AG08396 (cell line): Measurements from ENCODE around the gene LSS.

ENCODE experiments used
- DNase-seq: peaks from one replicate; pipeline ENCODE4 v3.0.0; 2012; ENCODE audit warnings: low spot score, mixed read lengths

Gene LSS

DNA sequence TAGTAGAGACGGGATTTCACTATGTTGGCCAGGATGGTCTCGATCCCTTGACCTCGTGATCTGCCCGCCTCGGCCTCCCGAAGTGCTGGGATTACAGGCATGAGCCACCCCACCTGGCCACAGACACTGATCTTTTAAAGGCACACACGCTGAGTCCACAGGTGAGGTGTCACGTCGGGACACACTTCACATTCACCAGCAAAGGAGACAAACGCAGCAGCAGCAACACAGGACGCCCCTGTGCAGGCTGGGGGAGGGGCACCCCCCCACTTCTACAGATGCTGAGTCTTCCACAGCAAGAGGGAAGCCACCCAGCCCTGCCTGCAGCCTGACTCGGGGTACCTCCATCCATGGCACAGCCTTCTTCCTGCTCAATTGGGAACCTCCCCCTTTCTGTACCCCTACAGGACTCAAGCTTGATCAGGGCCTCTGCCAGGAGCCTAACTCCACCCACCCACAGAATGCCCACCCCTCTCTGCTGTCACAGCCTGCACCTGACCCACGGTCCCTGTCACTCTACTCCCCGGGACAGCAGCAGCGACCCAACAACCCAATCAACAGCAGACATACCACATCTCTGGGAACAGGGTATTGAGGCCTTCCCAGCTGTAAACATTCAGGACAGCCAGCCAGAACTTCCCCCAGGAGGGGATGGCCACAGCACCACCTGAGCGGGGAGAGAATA is 9.5 kb downstream of the LSS start:
- no peak for DNase-seq

DNA sequence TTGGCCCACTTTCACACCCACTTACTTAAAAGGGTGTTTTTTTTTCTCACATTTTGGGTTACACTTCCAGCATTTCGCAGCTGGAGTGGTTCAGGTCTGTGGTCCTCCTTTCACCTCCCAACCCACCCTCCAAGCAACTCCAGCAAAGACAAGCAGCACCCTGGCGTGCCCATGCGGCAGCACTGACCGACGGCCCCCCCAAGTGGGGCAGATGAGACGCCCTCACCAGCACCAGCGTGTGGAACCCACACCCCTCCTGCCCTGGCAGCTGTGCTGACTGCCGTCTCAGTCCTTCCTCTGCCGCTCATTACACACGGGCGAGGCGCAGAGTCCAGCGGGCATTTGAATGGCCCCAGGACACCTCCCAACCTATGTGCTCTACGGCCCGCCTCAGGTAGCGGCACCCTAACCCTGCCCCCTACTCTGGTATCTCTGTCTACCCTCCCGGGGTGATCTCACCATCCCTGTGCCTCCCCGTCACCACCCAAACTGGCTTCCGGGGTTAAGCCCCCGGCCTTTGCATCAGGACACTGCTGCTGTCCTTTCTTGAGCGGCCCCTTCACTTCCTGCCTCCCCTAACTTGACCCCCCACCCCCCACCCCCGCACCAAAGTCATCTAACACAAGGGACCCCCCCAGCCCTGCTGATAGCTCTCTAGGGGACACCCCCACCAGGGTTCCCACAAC is 10.9 kb downstream of the LSS start:
- no peak for DNase-seq

DNA sequence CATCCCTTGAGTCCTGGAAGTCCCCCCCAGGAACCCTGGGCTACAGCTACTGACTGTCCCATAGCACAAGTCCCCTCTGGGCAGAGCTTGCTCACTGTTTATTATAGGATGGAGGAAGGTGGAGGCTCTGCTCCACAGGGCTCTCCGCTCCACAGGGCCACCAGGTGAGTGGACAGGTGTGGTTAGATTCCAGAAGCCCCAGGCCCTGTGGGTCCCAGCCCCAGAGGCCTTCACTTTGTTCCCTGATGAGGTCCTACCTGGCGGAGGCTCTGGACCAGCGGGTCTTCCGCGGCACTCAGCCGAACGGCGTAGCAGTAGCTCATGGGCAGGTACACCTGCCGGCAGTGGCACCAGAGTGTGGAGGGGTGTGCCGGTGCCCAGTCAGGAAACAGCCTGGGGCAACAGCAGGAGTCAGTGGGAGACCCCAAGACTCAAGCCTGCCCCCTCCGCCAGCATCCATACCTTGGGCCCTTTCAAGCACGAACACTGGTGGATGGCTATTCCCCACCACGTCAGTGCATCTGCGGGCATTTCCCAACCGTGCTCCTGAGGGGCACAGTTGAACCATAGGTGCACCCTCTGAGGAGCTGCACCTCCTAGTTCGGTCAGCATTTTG is 12.3 kb downstream of the LSS start:
- no peak for DNase-seq

DNA sequence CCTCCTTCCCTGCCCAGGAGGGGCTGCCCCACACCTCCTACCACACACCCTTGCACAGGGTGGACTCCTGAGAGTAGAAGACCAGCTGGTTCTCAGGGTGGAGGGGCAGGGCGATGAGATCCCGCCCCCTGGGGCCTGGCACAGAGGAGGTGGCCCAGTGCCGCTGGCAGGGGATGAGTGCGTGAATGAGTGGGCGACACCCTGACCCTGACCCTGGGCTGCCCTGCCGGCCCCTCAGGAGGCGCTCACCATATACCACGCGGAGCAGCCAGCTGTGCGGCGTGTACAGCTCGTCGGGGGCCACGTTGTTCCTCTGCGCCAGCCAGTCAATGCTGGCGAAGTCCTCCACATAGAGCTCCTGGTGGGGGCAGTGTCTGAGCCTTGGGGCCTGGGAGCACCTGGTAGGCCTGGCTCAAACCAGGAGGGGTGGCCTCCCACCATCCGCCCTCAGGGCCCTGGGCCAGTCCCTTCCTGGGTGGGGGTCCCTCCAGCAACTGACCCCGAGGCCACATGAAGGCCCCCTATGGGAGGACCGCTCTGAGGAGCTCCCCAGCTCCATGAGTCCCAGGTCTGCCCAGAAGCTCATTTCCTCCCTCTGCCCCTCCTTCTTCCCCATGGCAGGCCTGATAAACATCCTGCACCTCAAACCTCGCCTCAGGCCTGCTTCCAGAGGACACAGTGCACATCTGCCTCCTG is 13.0 kb downstream of the LSS start:
- no peak for DNase-seq

DNA sequence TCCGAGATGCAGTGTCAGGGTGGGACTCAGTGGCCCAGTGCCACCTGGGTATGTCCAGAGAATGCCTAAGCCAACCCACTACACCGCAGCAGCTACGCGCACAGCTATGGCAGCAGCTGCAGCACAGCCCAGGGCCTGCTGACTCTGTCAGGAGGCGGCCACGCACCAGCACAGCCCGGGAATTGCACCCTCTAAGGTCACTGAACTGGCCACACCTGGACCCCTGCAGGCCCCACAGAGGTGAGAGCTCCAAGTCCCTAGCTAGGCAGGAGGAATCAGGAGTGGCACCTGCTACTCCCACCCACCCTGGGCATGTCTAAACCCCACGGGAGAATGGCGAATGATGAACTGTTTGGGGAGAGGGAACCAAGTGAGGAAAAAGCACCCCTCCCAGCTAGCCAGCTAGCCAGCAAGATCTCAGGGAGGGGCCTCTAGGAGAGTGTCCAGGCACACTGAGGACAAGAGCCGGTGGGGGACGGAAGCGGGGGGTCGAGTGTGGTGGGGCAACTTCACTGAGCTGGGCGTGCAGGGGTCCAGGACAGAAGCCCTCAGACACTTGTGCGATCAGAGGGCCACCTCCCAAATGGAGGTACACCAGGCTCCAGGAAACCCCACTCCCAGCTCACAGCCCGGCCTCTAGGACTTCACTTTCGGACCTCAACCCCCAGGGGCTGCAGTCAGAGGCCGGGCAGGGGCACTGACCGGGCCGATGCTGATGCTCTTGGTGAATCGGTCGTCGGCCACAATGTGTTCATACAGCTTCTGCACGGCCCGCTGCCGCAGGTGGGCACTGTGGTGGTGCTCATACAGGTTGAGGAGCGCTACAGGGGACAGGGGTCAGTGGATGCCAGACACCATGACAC is 13.9 kb downstream of the LSS start:
- no peak for DNase-seq

DNA sequence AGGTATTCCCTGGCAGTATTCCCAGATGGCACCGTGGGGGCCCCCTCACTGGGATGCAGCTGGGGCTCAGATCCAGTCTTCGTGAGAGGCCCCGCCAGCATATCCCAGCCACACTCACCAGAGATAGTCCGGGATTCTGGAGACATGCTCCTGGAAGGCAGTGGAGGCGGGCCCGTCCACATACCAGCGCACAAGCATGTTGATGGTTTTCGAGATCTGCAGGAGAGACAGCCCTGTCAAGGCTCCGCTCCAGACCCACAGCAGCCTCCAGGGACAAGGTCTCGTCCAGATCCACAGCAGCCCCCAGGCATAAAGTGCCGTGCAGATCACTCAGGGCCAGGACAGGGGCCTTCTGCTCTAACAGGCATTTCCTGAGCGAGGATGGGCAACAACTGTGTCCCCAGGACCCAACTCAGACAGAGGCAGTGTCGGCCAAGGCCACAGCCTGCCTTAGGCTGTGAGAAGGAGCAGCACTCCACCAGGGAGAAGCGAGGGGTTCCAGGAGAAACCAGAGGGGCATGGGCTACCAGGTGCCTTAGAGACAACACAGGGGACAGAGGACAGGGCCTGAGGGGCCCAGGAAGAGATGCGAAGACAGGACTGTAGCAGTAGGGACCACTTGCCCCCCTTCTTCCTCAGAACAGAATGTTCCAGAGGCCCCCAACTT is 14.8 kb downstream of the LSS start:
- DNase-seq: no peak

DNA sequence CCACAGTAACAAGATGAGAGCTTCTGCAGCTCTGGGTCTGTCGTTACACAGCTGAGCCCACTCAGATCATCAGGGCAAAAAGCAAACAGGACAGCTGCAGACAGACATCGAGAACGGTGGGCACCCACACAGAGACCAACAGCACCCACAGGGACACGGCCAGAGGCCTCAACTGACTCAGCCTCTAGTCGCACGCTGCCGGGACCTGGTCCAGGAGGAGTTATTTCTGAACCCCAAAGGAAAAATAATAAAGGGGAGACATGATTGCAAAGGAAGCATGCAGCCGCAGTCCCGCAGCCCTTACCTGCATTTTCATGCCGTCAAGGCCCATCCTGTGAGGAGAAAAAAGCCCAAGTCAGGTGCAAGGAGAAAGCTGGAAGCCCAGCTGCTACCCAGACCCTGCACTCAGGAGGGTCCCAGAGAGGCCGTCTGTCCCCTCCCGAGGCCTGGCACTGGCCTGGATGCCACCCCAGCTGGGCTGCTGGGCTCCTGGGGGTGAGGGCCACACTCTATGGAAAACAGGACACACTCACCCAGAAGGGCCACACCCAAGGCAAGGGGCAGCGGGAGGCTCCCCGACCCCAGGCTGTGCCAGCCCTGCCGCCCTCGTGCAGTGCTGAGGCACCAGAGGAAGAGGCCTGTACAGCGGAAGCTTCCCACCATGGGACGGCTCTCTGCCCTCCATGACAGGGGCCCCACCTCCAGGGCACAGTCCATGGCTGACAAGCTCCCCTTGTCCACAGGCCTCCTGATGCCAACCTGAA is 15.7 kb downstream of the LSS start:
- DNase-seq: no peak

DNA sequence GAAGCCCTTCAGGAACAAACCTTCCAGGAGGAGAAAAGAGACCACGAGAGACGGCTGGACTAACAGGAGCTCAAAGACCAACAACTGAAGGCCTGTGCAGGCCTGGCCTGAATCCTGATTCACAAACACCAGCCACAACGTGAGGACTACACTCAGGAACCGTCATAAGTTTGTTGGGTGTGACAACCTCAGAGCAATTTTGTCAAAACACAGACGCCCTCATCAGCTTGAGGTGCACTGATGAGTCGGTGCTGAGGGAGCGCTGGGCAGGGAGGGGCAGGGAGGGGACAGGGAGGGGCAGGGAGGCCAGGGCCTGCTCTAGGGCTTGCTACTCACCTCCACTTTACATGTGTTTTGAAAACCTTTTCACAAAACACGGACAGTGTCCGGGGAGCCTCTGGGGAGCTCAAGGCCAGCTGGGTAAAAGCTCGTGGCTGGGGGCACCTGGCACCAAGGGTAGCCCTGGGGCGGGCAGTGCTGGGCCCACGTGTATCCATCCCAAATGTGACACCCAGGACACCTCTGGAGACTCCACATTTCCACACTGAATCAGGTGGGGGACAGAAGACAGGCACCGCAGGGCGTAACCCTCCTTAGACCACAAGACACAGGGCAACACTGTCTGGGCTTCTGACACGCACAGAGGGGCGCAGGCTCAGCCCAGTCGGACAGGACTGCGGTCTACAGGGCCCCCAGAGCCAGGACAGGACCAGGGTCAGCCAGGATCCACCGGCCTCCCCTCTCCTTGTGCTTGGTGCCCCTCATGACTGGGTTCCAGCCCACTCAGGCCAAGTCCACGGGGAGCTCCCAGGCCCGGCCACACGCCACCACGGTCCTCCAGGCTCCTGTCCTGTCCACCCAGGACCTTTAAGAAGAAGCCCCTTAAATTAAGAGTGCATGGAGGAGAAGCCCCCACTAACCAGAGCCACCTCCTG is 16.5 kb downstream of the LSS start:
- no peak for DNase-seq

DNA sequence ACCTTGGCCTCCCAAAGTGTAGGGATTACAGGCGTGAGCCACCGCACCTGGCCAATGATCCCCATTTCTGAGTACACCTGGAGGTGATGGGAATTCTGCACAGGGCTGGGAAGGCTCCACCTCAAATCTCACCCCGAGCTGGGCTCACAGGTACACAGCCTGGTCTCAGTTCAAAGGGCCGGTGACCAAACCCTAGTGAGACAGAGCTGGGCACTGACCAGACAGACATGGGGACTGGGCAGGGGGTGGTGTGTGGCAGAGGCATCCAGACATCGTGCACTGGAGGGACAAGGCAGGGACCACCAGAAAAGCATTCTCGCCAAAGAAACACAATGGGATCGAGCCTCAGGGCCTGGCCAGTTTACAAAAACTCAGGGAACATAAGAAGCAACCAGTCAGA is 17.2 kb downstream of the LSS start:
- DNase-seq: no peak

DNA sequence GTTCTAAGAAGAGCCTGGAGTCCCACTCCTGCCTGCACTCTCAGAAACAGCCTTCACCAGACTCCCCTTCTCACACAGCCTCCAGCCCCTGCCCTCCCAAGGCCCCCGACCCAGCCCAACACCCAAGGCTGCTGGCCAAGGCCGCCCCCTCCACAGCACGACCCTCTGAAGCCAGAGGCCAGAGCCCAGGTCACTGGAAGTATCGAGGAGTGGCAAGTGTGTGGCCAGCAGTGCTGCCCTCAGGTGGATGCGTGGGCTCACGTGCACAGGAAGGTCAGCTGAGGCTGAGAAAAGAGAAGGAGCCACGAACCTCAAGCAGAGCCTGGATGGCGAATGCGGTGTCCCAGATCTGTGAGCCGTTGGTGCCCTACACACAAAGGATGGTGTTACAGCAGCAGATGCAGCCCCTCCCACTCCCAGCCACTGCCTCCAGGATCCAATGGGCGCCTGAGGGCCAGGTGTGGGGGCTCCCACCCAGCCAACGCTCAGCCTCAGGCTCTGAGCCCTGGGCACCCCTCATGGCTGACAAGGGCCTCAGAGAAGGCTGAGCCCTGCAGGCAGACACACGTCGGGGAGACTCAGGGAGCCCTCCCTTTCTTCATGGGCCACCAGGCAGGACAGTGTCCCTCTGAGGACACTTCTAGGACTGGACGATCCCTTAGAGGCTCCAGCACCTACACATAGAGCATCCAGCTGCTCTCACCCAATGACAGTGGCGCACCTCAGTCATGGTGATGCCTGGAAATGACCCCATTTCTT is 18.0 kb downstream of the LSS start:
- DNase-seq: no peak

DNA sequence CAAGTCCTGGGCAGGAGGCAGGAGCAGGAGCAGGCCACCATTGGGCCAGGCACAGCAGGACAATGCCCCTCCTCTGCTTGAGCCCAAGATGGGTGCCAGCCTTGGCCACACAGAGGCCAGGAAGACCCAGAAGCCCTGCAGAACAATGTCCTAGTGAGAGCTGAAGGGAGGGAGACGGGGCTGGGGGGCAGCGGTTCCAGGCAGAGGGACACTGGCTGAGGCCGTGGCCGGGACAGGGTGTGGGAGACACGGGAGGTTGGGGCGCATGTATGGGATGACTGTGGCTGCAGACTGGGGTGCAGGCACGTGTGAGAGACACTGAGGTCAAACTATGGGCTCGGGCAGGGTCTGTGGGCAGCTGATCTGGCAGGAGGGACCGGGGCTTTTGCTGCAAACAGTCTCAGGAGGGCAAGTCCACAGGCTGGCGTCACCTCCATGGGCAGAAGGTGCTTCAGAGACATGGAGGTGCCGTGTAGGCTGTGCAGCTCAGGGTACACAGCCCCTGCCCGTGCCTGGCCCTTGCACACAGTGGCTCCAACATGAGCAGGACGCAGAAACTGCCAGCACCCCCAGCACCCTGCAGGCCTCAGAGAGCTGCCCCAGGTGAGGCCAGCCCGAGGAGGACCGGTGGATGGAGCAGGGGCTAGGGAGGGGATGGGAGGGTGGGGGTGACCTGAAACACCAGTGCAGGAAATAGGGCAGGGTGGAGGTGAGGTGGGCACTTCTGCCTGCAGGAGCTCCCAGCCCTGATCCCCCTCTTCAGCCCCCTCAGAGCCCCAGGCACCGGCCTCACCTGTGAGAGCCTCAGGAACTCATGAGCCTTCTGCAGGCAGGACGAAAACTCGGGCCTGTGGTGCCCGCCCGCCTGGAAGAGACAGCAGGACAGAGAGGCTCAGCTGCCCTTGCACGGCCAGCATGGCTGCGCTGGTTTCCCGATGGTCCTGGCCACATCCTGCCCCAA is 19.5 kb downstream of the LSS start:
- DNase-seq: no peak

DNA sequence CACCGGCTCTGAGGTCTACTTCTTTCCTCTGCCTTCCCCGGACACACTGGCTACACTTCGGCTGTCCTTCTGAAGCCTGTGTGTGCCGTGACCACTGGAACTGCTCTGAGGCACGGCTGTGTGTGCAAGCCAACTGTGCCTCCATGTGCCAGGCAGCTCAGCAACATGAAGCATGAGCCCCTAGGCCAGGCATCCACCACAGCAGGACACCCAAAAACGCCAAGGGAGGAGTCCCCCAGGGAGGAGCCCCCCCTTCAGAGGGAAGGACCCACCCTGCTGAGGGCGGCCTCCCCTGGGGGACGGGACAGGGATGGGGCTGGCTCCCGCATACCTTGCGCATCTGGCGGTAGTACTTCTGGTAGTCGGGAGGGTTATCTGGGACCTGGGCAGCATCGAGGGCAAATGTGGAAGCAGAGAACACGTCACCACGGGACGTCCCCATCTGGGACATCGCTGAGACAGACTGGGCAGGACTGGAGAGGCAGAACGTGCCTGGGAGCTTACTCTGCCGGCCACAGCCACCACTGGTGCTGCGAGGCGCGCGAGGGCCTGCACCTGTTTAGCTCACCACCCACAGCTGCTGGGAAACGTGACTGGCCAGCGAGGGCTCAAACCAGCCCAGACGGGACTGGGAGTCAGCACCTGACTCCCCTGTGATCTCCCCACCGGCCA is 20.5 kb downstream of the LSS start:
- no peak for DNase-seq

DNA sequence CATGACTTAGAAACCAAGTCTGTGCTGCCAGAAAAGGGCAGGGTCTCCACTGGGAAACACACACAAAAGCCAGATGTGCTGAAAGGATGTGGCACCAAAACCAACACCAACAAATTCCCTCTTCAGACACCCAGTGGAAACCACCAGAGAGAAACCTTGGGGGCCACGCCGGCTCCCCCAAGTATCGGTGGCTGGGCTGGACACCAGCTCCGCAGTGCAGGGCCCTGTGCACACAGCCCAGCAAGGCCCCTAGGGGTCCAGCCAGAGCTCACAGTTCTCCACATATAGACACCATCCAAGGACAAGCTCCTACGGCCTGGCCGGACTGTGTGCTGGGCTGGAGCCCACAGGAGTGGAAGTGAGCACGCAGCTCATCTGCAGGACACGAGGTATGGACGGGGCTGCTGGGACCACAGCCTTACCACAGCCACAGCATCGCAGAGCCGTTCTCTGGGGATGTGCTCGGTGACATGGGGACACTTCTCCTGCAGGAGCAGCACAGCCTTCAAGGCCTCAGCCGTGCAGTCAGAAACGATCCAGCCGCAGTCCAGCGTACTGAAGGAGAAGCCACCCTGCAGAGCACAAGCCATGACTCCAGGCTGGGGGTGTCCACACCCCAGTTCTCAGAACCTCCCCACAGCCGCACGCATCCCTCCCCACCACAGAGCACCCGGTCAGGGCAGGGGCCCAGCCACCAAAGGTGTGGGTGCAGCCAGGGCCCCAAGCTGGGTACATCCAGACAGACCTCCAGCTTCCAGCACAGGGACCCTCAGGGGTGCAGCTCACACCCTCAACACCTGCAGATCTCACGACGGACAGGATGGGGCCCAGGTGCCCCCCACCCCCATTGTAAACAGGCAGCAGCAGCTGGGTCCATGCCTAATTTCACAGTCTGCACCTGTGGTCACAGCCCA is 21.3 kb downstream of the LSS start:
- no peak for DNase-seq

DNA sequence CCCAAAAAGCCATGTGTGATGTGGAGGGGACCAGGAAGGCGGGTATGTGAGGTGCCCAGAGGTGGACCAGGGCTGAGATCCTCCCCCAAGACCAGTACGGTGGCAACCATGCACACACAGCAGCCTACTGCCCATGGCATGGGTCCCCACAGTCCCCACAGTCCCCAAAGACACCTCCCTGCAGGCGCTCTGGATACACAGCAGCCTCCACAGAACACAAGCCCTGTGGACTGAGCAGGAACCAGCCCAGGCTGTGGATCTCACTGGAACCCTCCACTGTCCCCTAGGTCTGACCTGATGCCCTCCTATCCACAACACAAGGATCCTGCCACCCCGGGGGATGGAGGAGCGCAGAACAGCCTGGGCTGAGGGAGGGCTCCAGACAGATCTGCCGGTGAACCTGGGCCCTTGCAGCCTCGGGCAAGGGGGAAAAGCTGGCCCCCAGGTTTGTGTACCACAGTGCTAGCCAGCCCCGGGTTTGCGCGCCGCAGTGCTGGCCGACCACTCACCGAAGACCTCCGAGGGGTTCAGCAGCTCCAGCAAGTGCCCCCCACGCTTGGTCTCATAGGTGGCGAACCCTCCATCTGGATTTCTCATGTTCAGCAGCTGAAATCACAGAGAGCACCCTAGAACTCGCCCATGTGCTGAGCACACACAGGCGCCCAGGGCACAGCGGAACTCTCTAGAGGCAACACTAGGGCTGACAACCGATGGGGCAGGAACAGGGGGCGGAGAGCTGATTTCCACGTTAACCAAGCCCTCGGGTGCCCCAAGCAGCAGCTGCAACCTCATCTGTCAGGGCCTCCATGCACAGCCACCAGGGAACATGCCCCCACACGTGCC is 22.2 kb downstream of the LSS start:
- no peak for DNase-seq

DNA sequence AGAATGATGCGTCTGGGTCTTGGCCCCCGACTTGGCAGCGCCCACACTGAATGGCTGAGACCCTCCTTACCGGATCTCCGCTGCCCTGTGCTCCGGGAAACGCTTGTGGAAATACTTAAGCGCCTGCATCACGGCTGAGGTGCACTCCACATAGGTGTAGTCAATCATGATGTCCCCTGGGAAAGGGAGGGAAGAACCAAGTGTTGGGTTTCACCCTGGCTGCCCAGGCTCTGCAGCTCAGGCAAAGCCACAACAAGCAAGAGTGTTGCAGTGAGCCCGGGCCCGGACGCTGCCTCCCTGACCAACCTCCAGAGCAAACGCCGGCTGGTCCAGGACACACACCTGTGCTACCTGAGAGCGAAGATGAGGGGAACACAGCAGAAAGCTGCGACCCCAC is 22.8 kb downstream of the LSS start:
- no peak for DNase-seq
